Peyer's patch (tissue), 4 donors: ENCODE measurements around the gene FANCB. TPM values are rescaled to one million over a fixed set of nuclear protein-coding genes. Genes with fewer than 3 reads are reported as not detected.

ENCODE experiments used
- DNase-seq, 3 donors: peaks; one replicate each; pipeline ENCODE4 v3.0.0-alpha.2; 2017 to 2019
- H3K27ac ChIP-seq, 4 donors: fragments of 200-600 bp; sonication (generic); one replicate each; pipeline ENCODE4 v1.5.1; 2016 to 2019
- H3K27me3 ChIP-seq, 2 donors: fragments of 200-600 bp; sonication (generic); one replicate each; pipeline ENCODE4 v1.5.1; 2019
- H3K36me3 ChIP-seq, 3 donors: fragments of 200-600 bp; sonication (generic); one replicate each; pipeline ENCODE4 v1.5.1; 2016 to 2019
- H3K4me1 ChIP-seq, 4 donors: fragments of 200-600 bp; sonication (generic); one replicate each; pipeline ENCODE4 v1.5.1; 2016 to 2019
- H3K4me3 ChIP-seq, 4 donors: fragments of 200-600 bp; sonication (generic); 1 replicate in 3 of 4; 2 replicates in 1 of 4; pipeline ENCODE4 v1.5.1; 2016 to 2019; ENCODE audit warnings: mild to moderate bottlenecking in 1 of 4
- H3K9me3 ChIP-seq, 4 donors: fragments of 200-600 bp; sonication (generic); one replicate each; pipeline ENCODE4 v1.5.1; 2016 to 2019; ENCODE audit warnings: mild to moderate bottlenecking in 1 of 4
- CTCF ChIP-seq, 6 experiments: fragments of 450-650 bp in 4 of 6; fragments of 200-600 bp in 2 of 6; sonication (generic) in 1 of 6; IDR thresholded peaks; one replicate each; pipeline ENCODE4 v1.5.1; 2017 to 2019; ENCODE audit warnings: antibody characterized with exemption in 6 of 6, mild to moderate bottlenecking in 3 of 6, moderate library complexity in 1 of 6
- POLR2A ChIP-seq, 2 donors: fragments of 450-650 bp; IDR thresholded peaks; one replicate each; pipeline ENCODE4 v1.5.1; 2017; ENCODE audit warnings: antibody characterized with exemption in 2 of 2, mild to moderate bottlenecking in 2 of 2, moderate library complexity in 2 of 2
- total RNA-seq, 4 donors: library from RNA; depleted of rRNA; stranded (reverse); fragments of >200 nt; gene quantifications; one replicate each; pipeline ENCODE4 v1.1.0, GENCODE V29; 2016

The FANCB gene
- total RNA-seq, 4 donors from 2014 or later = 0.35 to 5.0 (median 1.6) TPM

GRCh38 chrX:14915596-14915995, 42.7 kb upstream of the FANCB start:
- no peaks in the 10 kb centered on the region for H3K4me1 ChIP-seq
- H3K36me3 ChIP-seq = peaks cover 0 to 27% (median 0%) of the 10 kb centered on the region in 3 donors
- no peak for DNase-seq
- no peak overlapping the region for H3K27ac ChIP-seq
- no peak for TF ChIP-seq POLR2A (IDR thresholded peaks at IDR 0.05)
- TF ChIP-seq CTCF (IDR thresholded peaks at IDR 0.05) = no peak
- H3K4me3 ChIP-seq = no peak overlapping the region
- H3K9me3 ChIP-seq = no peaks in the 10 kb centered on the region
- no peaks in the 10 kb centered on the region for H3K27me3 ChIP-seq

DNA sequence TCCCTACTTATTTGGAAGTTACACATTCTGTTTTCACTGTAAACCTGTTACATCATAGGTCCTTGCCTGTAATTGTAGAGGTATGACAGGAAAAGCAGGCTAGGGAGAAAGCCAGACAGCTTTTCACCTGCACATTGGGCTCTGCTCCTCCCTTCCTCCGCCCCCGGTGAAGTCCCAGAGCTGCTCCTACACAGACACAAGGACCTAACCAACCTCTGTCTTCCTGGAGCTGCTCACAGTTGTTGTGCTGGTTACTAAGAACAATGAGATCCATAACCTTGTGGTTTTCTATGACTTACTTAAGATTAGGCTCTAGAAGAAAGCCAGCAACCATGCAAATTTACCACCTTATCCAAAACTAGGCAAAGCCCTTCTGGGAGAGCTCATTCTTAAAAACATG, 40.4 kb upstream of the FANCB start:
- Histone ChIP-seq H3K4me1 (no peaks in the 10 kb centered on the region), H3K9me3 (no peaks in the 10 kb centered on the region), H3K4me3 (no peak overlapping the region), H3K36me3 (peaks cover 0 to 27% (median 0%) of the 10 kb centered on the region in 3 donors), H3K27ac (no peak overlapping the region), H3K27me3 (no peaks in the 10 kb centered on the region)
- DNase-seq = no peak
- no peak for TF ChIP-seq CTCF (IDR thresholded peaks at IDR 0.05)
- no peak for TF ChIP-seq POLR2A (IDR thresholded peaks at IDR 0.05)

GRCh38 chrX:14903891-14904290, 31.0 kb upstream of the FANCB start:
- DNase-seq = no peak
- TF ChIP-seq POLR2A (IDR thresholded peaks at IDR 0.05) (no peak), CTCF (IDR thresholded peaks at IDR 0.05) (no peak)
- H3K9me3 ChIP-seq = no peaks in the 10 kb centered on the region
- no peaks in the 10 kb centered on the region for H3K27me3 ChIP-seq
- no peak overlapping the region for H3K4me3 ChIP-seq
- H3K4me1 ChIP-seq = no peaks in the 10 kb centered on the region
- H3K36me3 ChIP-seq = no peaks in the 10 kb centered on the region
- H3K27ac ChIP-seq = no peak overlapping the region

GRCh38 chrX:14902537-14902936, 29.7 kb upstream of the FANCB start:
- H3K27ac ChIP-seq = no peak overlapping the region
- no peaks in the 10 kb centered on the region for H3K27me3 ChIP-seq
- TF ChIP-seq POLR2A (IDR thresholded peaks at IDR 0.05) = no peak
- TF ChIP-seq CTCF (IDR thresholded peaks at IDR 0.05) = no peak
- H3K4me1 ChIP-seq = no peaks in the 10 kb centered on the region
- no peak overlapping the region for H3K4me3 ChIP-seq
- no peaks in the 10 kb centered on the region for H3K36me3 ChIP-seq
- no peak for DNase-seq
- no peaks in the 10 kb centered on the region for H3K9me3 ChIP-seq

- no peak for TF ChIP-seq CTCF (IDR thresholded peaks at IDR 0.05)
- no peak for TF ChIP-seq POLR2A (IDR thresholded peaks at IDR 0.05)
- Histone ChIP-seq H3K4me1 (no peaks in the 10 kb centered on the region), H3K27me3 (no peaks in the 10 kb centered on the region), H3K36me3 (no peaks in the 10 kb centered on the region), H3K27ac (no peak overlapping the region), H3K9me3 (no peaks in the 10 kb centered on the region), H3K4me3 (no peak overlapping the region)
- no peak for DNase-seq
These were observed 26.7 kb upstream of the FANCB start for GRCh38 chrX:14899607-14900006.

DNA sequence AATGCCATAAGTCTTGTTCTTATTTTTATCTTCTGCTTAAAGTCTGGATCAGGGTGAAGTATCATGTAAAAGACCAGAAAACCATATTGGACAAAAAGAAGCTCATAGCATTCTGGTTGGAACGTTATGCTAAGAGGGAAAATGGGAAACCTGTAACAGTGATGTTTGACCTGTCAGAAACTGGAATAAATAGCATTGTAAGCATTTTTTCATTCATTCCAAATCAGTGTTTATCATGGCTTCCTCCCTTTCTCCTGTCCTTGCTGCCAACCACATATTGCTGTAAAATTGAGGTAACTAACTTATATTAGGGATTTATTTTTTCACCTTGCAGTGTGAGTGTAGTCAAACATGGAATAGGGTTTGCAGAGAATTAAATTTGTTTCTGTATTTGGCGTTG, 24.2 kb upstream of the FANCB start:
- H3K27ac ChIP-seq = no peak overlapping the region
- H3K36me3 ChIP-seq = no peaks in the 10 kb centered on the region
- no peaks in the 10 kb centered on the region for H3K4me1 ChIP-seq
- no peaks in the 10 kb centered on the region for H3K9me3 ChIP-seq
- no peak overlapping the region for H3K4me3 ChIP-seq
- TF ChIP-seq POLR2A (IDR thresholded peaks at IDR 0.05) (no peak), CTCF (IDR thresholded peaks at IDR 0.05) (no peak)
- H3K27me3 ChIP-seq = no peaks in the 10 kb centered on the region
- DNase-seq = no peak
